ENCODE measurements around the gene CXCL13. TPM values are rescaled to one million over a fixed set of nuclear protein-coding genes. Genes with fewer than 3 reads are reported as not detected.

Gene CXCL13
- total RNA-seq, 2 donors from 2014 or later = not detected

- TF ChIP-seq CTCF (conservative IDR thresholded peaks at IDR 0.05) = no peak
- Histone ChIP-seq H3K27ac (ENCODE audit: low read depth, low read length) (no peak overlapping the region), H3K27me3 (ENCODE audit: control insufficient read depth, insufficient read depth, low read length, poor library complexity, severe bottlenecking) (no peaks in the 10 kb centered on the region), H3K4me1 (ENCODE audit: control insufficient read depth, insufficient read depth, low read length) (no peaks in the 10 kb centered on the region), H3K4me3 (ENCODE audit: low read length) (no peak overlapping the region), H3K9me3 (ENCODE audit: control insufficient read depth, low read length) (peaks cover 4% of the 10 kb centered on the region), H3K9ac (ENCODE audit: extremely low read depth, low read length, poor library complexity, severe bottlenecking) (no peak overlapping the region), H3K36me3 (ENCODE audit: control insufficient read depth, insufficient read depth, low read length) (no peaks in the 10 kb centered on the region)
- no peaks in the 10 kb centered on the region for H3K36me3 Mint-ChIP-seq (ENCODE audit: low read depth)
- no peaks in the 10 kb centered on the region for H3K27me3 Mint-ChIP-seq (ENCODE audit: insufficient read depth)
- peaks cover 22% of the 10 kb centered on the region for H3K9me3 Mint-ChIP-seq
- no peak overlapping the region for H3K4me3 Mint-ChIP-seq
- H3K4me1 Mint-ChIP-seq = no peaks in the 10 kb centered on the region
- no peak for DNase-seq
- H3K27ac Mint-ChIP-seq = no peak overlapping the region
Measured at GRCh38 chr4:77576351-77576750, 29.3 kb upstream of the CXCL13 start.

- WGBS, 2 experiments (ENCODE audit: insufficient coverage in 1 of 2, insufficient read length in 1 of 2) = 51 to 86% methylated on average over 1 to 2 of the region's 2 CpGs
- peak; percentile 60 for TF ChIP-seq CTCF (conservative IDR thresholded peaks at IDR 0.05)
- peak; percentile 52 for DNase-seq
Measured at GRCh38 chr4:77578145-77578544, 27.5 kb upstream of the CXCL13 start.

GRCh38 chr4:77579406-77580076 lies 26.1 kb upstream of the CXCL13 start:
- peaks cover 13% of the 10 kb centered on the region for H3K9me3 Mint-ChIP-seq
- no peak overlapping the region for H3K27ac ChIP-seq (ENCODE audit: low read depth, low read length)
- H3K4me3 ChIP-seq (ENCODE audit: low read length) = no peak overlapping the region
- WGBS, 2 experiments (ENCODE audit: insufficient coverage in 1 of 2, insufficient read length in 1 of 2) = 73 to 83% methylated on average over 2 of the region's 2 CpGs
- H3K4me1 ChIP-seq (ENCODE audit: control insufficient read depth, insufficient read depth, low read length) = no peaks in the 10 kb centered on the region
- H3K27me3 ChIP-seq (ENCODE audit: control insufficient read depth, insufficient read depth, low read length, poor library complexity, severe bottlenecking) = no peaks in the 10 kb centered on the region
- no peak for DNase-seq
- H3K4me3 Mint-ChIP-seq = no peak overlapping the region
- H3K4me1 Mint-ChIP-seq = no peaks in the 10 kb centered on the region
- no peak overlapping the region for H3K9ac ChIP-seq (ENCODE audit: extremely low read depth, low read length, poor library complexity, severe bottlenecking)
- H3K36me3 ChIP-seq (ENCODE audit: control insufficient read depth, insufficient read depth, low read length) = no peaks in the 10 kb centered on the region
- no peak for TF ChIP-seq CTCF (conservative IDR thresholded peaks at IDR 0.05)
- no peaks in the 10 kb centered on the region for H3K27me3 Mint-ChIP-seq (ENCODE audit: insufficient read depth)
- H3K27ac Mint-ChIP-seq = no peak overlapping the region
- H3K36me3 Mint-ChIP-seq (ENCODE audit: low read depth) = no peaks in the 10 kb centered on the region
- H3K9me3 ChIP-seq (ENCODE audit: control insufficient read depth, low read length) = peaks cover 4% of the 10 kb centered on the region

More at GRCh38 chr4:77578145-77578544, 27.5 kb upstream of the CXCL13 start:
- Mint-ChIP-seq H3K27ac (no peak overlapping the region), H3K4me3 (no peak overlapping the region), H3K4me1 (no peaks in the 10 kb centered on the region), H3K9me3 (peaks cover 13% of the 10 kb centered on the region), H3K36me3 (ENCODE audit: low read depth) (no peaks in the 10 kb centered on the region), H3K27me3 (ENCODE audit: insufficient read depth) (no peaks in the 10 kb centered on the region)
- Histone ChIP-seq H3K9ac (ENCODE audit: extremely low read depth, low read length, poor library complexity, severe bottlenecking) (no peak overlapping the region), H3K9me3 (ENCODE audit: control insufficient read depth, low read length) (peaks cover 4% of the 10 kb centered on the region), H3K4me1 (ENCODE audit: control insufficient read depth, insufficient read depth, low read length) (no peaks in the 10 kb centered on the region), H3K36me3 (ENCODE audit: control insufficient read depth, insufficient read depth, low read length) (no peaks in the 10 kb centered on the region), H3K27ac (ENCODE audit: low read depth, low read length) (no peak overlapping the region), H3K4me3 (ENCODE audit: low read length) (no peak overlapping the region), H3K27me3 (ENCODE audit: control insufficient read depth, insufficient read depth, low read length, poor library complexity, severe bottlenecking) (no peaks in the 10 kb centered on the region)

Measured in endodermal cell (in vitro differentiated cells).